Activated naive CD4-positive, alpha-beta T cell treated with anti-CD3 and anti-CD28 coated beads, Interleukin-2, amount 50 U/mL, for 72 hours (primary cell): ENCODE data around the gene RASGEF1C. TPM values are rescaled to one million over a fixed set of nuclear protein-coding genes. Genes with fewer than 3 reads are reported as not detected.
"Not testable (repeated sequence)": the region's sequence is repeated elsewhere in the genome, so short reads cannot be mapped to it uniquely, and the experiment has no call there.

ENCODE experiments used
- ATAC-seq, 2 donors: fragments of 150-1000 bp; cut with Tn5 transposase; 2 replicates each; pipeline ENCODE4 v1.10.0; 2021; ENCODE audit warnings: mild to moderate bottlenecking in 2 of 2, moderate library complexity in 2 of 2
- DNase-seq, 2 donors: peaks; one replicate each; pipeline ENCODE4 v3.0.0; 2021 to 2022; ENCODE audit warnings: low spot score in 2 of 2
- H3K27ac Mint-ChIP-seq, 2 donors: one replicate each; pipeline ENCODE4 v1.8.0; 2022; ENCODE audit warnings: mild to moderate bottlenecking in 2 of 2, mixed read lengths in 2 of 2
- H3K36me3 Mint-ChIP-seq, 2 donors: one replicate each; pipeline ENCODE4 v1.8.0; 2022; ENCODE audit warnings: mixed read lengths in 2 of 2
- H3K9me3 Mint-ChIP-seq, 2 donors: one replicate each; pipeline ENCODE4 v1.8.0; 2022; ENCODE audit warnings: mixed read lengths in 2 of 2
- total RNA-seq, 2 donors: library from RNA; stranded (reverse); gene quantifications; one replicate each; pipeline ENCODE4 v1.2.3, GENCODE V29; 2022

The RASGEF1C gene
- total RNA-seq, 2 donors from 2014 or later: not detected

- no peak for DNase-seq
- Mint-ChIP-seq H3K36me3 (no peaks in the 10 kb centered on the region), H3K27ac (peak overlapping the region in 1 of 2 donors; percentile 55), H3K9me3 (no peaks in the 10 kb centered on the region)
- ATAC-seq: no peak
Observed at GRCh38 chr5:180097926-180098325, 111.1 kb downstream of the RASGEF1C start.

- Mint-ChIP-seq H3K27ac (peak overlapping the region in 1 of 2 donors; percentile 33), H3K9me3 (no peaks in the 10 kb centered on the region), H3K36me3 (no peaks in the 10 kb centered on the region)
- ATAC-seq: no peak
- DNase-seq: no peak
Observed at GRCh38 chr5:180097163-180097894, 111.7 kb downstream of the RASGEF1C start.

- Mint-ChIP-seq H3K9me3 (no peaks in the 10 kb centered on the region), H3K36me3 (no peaks in the 10 kb centered on the region), H3K27ac (no peak overlapping the region)
- DNase-seq: no peak
- ATAC-seq: no peak
Observed at GRCh38 chr5:180096616-180097015, 112.4 kb downstream of the RASGEF1C start.

GRCh38 chr5:180095545-180095944 lies 113.5 kb downstream of the RASGEF1C start:
- H3K27ac Mint-ChIP-seq: no peak overlapping the region
- no peak for DNase-seq
- no peak for ATAC-seq
- H3K36me3 Mint-ChIP-seq: no peaks in the 10 kb centered on the region
- H3K9me3 Mint-ChIP-seq: no peaks in the 10 kb centered on the region

- ATAC-seq (no peak), DNase-seq (no peak)
- Mint-ChIP-seq H3K36me3 (no peaks in the 10 kb centered on the region), H3K27ac (no peak overlapping the region), H3K9me3 (no peaks in the 10 kb centered on the region)
Observed at GRCh38 chr5:180093651-180094382, 115.2 kb downstream of the RASGEF1C start.

GRCh38 chr5:180093241-180093640 lies 115.8 kb downstream of the RASGEF1C start:
- DNase-seq: no peak
- ATAC-seq: no peak
- no peaks in the 10 kb centered on the region for H3K36me3 Mint-ChIP-seq
- no peaks in the 10 kb centered on the region for H3K9me3 Mint-ChIP-seq
- no peak overlapping the region for H3K27ac Mint-ChIP-seq

- H3K27ac Mint-ChIP-seq: no peak overlapping the region
- ATAC-seq (no peak), DNase-seq (no peak)
- H3K36me3 Mint-ChIP-seq: no peaks in the 10 kb centered on the region
- no peaks in the 10 kb centered on the region for H3K9me3 Mint-ChIP-seq
Observed at GRCh38 chr5:180090769-180091546, 118.1 kb downstream of the RASGEF1C start.

- no peaks in the 10 kb centered on the region for H3K36me3 Mint-ChIP-seq
- peak; percentile 81 to 92 for DNase-seq
Observed at GRCh38 chr5:180090098-180090768, 118.8 kb downstream of the RASGEF1C start.

GRCh38 chr5:180089628-180090027 lies 119.4 kb downstream of the RASGEF1C start:
- not testable (repeated sequence) for ATAC-seq, H3K36me3 Mint-ChIP-seq, H3K9me3 Mint-ChIP-seq, DNase-seq
- H3K27ac Mint-ChIP-seq: peak overlapping the region in 1 of 2 donors; percentile 41

More at GRCh38 chr5:180090098-180090768, 118.8 kb downstream of the RASGEF1C start:
- H3K27ac Mint-ChIP-seq: peak overlapping the region; percentile 41 to 82
- peak; percentile 91 for ATAC-seq
- no peaks in the 10 kb centered on the region for H3K9me3 Mint-ChIP-seq

GRCh38 chr5:180088561-180088960 lies 120.5 kb downstream of the RASGEF1C start:
- no peak overlapping the region for H3K27ac Mint-ChIP-seq
- H3K36me3 Mint-ChIP-seq: no peaks in the 10 kb centered on the region
- no peak for DNase-seq
- ATAC-seq: no peak
- H3K9me3 Mint-ChIP-seq: no peaks in the 10 kb centered on the region

- no peaks in the 10 kb centered on the region for H3K9me3 Mint-ChIP-seq
- no peaks in the 10 kb centered on the region for H3K36me3 Mint-ChIP-seq
- ATAC-seq: no peak
- no peak overlapping the region for H3K27ac Mint-ChIP-seq
- no peak for DNase-seq
Observed at GRCh38 chr5:180086816-180087399, 122.1 kb downstream of the RASGEF1C start.

GRCh38 chr5:180085837-180086236 lies 123.2 kb downstream of the RASGEF1C start:
- DNase-seq: no peak
- no peaks in the 10 kb centered on the region for H3K36me3 Mint-ChIP-seq
- no peak overlapping the region for H3K27ac Mint-ChIP-seq
- H3K9me3 Mint-ChIP-seq: no peaks in the 10 kb centered on the region
- peak; percentile 43 to 44 for ATAC-seq

GRCh38 chr5:180084638-180085561 lies 124.1 kb downstream of the RASGEF1C start:
- peaks cover 0 to 4% of the 10 kb centered on the region in 2 donors for H3K36me3 Mint-ChIP-seq
- no peak overlapping the region for H3K27ac Mint-ChIP-seq
- DNase-seq (no peak), ATAC-seq (no peak)
- H3K9me3 Mint-ChIP-seq: no peaks in the 10 kb centered on the region

GRCh38 chr5:180083529-180084060 lies 125.4 kb downstream of the RASGEF1C start:
- DNase-seq: no peak
- H3K27ac Mint-ChIP-seq: no peak overlapping the region
- peaks cover 0 to 4% of the 10 kb centered on the region in 2 donors for H3K36me3 Mint-ChIP-seq
- no peaks in the 10 kb centered on the region for H3K9me3 Mint-ChIP-seq
- no peak for ATAC-seq
